H1 (cell line): Measurements from ENCODE around the gene RAMP3. TPM values are rescaled to one million over a fixed set of nuclear protein-coding genes. Genes with fewer than 3 reads are reported as not detected.

Experiments used
- CTCF ChIA-PET: fragments of 300-600 bp; sonication (Branson Sonifier 250); formaldehyde crosslinking; loops from one replicate; lab custom pipeline; 2021; ENCODE audit not compliant: partially characterized antibody; lab: Charles Lee
- POLR2A ChIA-PET: fragments of 300-600 bp; sonication (Branson Sonifier 250); formaldehyde crosslinking; loops from one replicate; lab custom pipeline; 2021; ENCODE audit warnings: inconsistent platforms; ENCODE audit not compliant: partially characterized antibody; lab: Charles Lee
- DNase-seq, 2 experiments: peaks; one replicate each; pipeline versions ENCODE4 v3.0.0 to v3.0.0-alpha.2; 2010 to 2022; ENCODE audit warnings: low spot score in 2 of 2, low read depth in 1 of 2, mixed read lengths in 1 of 2
- FAIRE-seq: peaks from 2 replicates; lab custom pipeline; 2011; peaks lifted over from hg19 to GRCh38; lab: Jason Lieb, UNC
- H2AFZ ChIP-seq: 2 replicates; pipeline ENCODE4 v1.8.1; 2012; ENCODE audit warnings: low read length, inconsistent platforms
- H2AK5ac ChIP-seq: 2 replicates; pipeline ENCODE4 v1.6.1; 2013; ENCODE audit warnings: low read depth, low read length
- H2BK120ac ChIP-seq: replicated peaks from 2 replicates; pipeline ENCODE3; 2013; ENCODE audit warnings: low read depth, low read length, inconsistent platforms
- H2BK12ac ChIP-seq: 2 replicates; pipeline ENCODE4 v1.6.1; 2013; ENCODE audit warnings: low read depth, low read length
- H2BK15ac ChIP-seq: 2 replicates; pipeline ENCODE4 v1.6.1; 2013; ENCODE audit warnings: low read length
- H2BK20ac ChIP-seq: 2 replicates; pipeline ENCODE4 v1.6.1; 2013; ENCODE audit warnings: low read length
- H2BK5ac ChIP-seq: 2 replicates; pipeline ENCODE4 v1.6.1; 2013; ENCODE audit warnings: low read depth, low read length
- H3K14ac ChIP-seq: 2 replicates; pipeline ENCODE4 v1.6.1; 2013; ENCODE audit warnings: inconsistent platforms; ENCODE audit not compliant: insufficient read length
- H3K18ac ChIP-seq: 2 replicates; pipeline ENCODE4 v1.6.1; 2013; ENCODE audit warnings: low read length; ENCODE audit errors: extremely low read depth
- H3K23ac ChIP-seq: 2 replicates; pipeline ENCODE4 v1.6.1; 2013; ENCODE audit warnings: inconsistent platforms; ENCODE audit not compliant: insufficient read length
- H3K23me2 ChIP-seq: 2 replicates; pipeline ENCODE4 v1.6.1; 2013; ENCODE audit warnings: low read depth, low read length
- H3K27ac ChIP-seq: 2 replicates; pipeline ENCODE4 v1.6.1; 2011; ENCODE audit warnings: low read depth, low read length, inconsistent platforms
- H3K27me3 ChIP-seq, 4 experiments: replicated peaks in 1 of 4; 1 replicate in 1 of 4; 2 replicates in 3 of 4; pipeline versions ENCODE4 v1.6.1 to v1.8.1; 2011 to 2013; ENCODE audit warnings: low read length in 3 of 4, mild to moderate bottlenecking in 3 of 4, inconsistent platforms in 2 of 4, mixed read lengths in 2 of 4, moderate library complexity in 1 of 4; ENCODE audit not compliant: control insufficient read depth in 3 of 4, insufficient read depth in 3 of 4; ENCODE audit errors: extremely low read depth in 1 of 4
- H3K36me3 ChIP-seq, 4 experiments: 2 replicates each; pipeline versions ENCODE4 v1.6.1 to v1.8.1; 2011 to 2013; ENCODE audit warnings: mild to moderate bottlenecking in 4 of 4, low read length in 3 of 4, moderate library complexity in 2 of 4, control low read depth in 1 of 4, inconsistent platforms in 1 of 4; ENCODE audit not compliant: insufficient read depth in 4 of 4, control insufficient read depth in 2 of 4
- H3K4ac ChIP-seq: replicated peaks from 2 replicates; pipeline ENCODE3; 2013; ENCODE audit warnings: low read length, low read depth, mixed read lengths, inconsistent platforms; ENCODE audit not compliant: insufficient read length
- H3K4me1 ChIP-seq, 4 experiments: replicated peaks in 1 of 4; 1 replicate in 1 of 4; 2 replicates in 3 of 4; pipeline versions ENCODE4 v1.6.1 to v1.8.1; 2011 to 2013; ENCODE audit warnings: low read length in 3 of 4, inconsistent platforms in 2 of 4, mixed read lengths in 1 of 4; ENCODE audit not compliant: insufficient read depth in 4 of 4, control insufficient read depth in 3 of 4
- H3K4me2 ChIP-seq, 2 experiments: 2 replicates each; pipeline versions ENCODE4 v1.6.1 to v1.8.1; 2011 to 2013; ENCODE audit warnings: low read depth in 2 of 2, low read length in 2 of 2, control low read depth in 1 of 2, inconsistent platforms in 1 of 2, mild to moderate bottlenecking in 1 of 2; ENCODE audit not compliant: insufficient read depth in 1 of 2
- H3K4me3 ChIP-seq, 4 experiments: fragments of 200-600, 300-600 bp in 1 of 4; sonication (generic), shearing (Covaris generic), sonication (Bioruptor Twin) in 1 of 4; 2 replicates each; pipeline versions ENCODE4 v1.5.1 to v1.8.1; 2011 to 2016; ENCODE audit warnings: low read length in 4 of 4, low read depth in 3 of 4, control low read depth in 2 of 4, inconsistent platforms in 2 of 4, mild to moderate bottlenecking in 2 of 4, mixed read lengths in 1 of 4, moderate library complexity in 1 of 4; ENCODE audit not compliant: insufficient read depth in 2 of 4; ENCODE audit errors: extremely low read depth in 1 of 4
- H3K56ac ChIP-seq: replicated peaks from 2 replicates; pipeline ENCODE3; 2013; ENCODE audit warnings: low read depth, mild to moderate bottlenecking, mixed read lengths, low read length, inconsistent platforms; ENCODE audit not compliant: insufficient read length
- H3K79me1 ChIP-seq: 2 replicates; pipeline ENCODE4 v1.6.1; 2013; ENCODE audit warnings: low read depth, low read length, control low read depth
- H3K79me2 ChIP-seq, 2 experiments: 2 replicates each; pipeline versions ENCODE4 v1.6.1 to v1.8.1; 2012 to 2013; ENCODE audit warnings: low read length in 2 of 2, mild to moderate bottlenecking in 2 of 2, inconsistent platforms in 1 of 2; ENCODE audit not compliant: insufficient read depth in 2 of 2, control insufficient read depth in 1 of 2
- H3K9ac ChIP-seq, 4 experiments: replicated peaks in 1 of 4; 1 replicate in 1 of 4; 2 replicates in 3 of 4; pipeline versions ENCODE4 v1.6.1 to v1.8.1; 2011 to 2013; ENCODE audit warnings: low read depth in 3 of 4, low read length in 3 of 4, control low read depth in 2 of 4, mild to moderate bottlenecking in 2 of 4, moderate library complexity in 2 of 4, inconsistent platforms in 1 of 4; ENCODE audit errors: extremely low read depth in 1 of 4
- H3K9me3 ChIP-seq, 2 experiments: 2 replicates each; pipeline versions ENCODE4 v1.6.1 to v1.8.1; 2012 to 2013; ENCODE audit warnings: mild to moderate bottlenecking in 2 of 2, moderate library complexity in 2 of 2, control low read depth in 1 of 2, inconsistent platforms in 1 of 2, low read depth in 1 of 2, low read length in 1 of 2, mixed read lengths in 1 of 2; ENCODE audit not compliant: insufficient read depth in 2 of 2
- H4K20me1 ChIP-seq, 2 experiments: replicated peaks in 1 of 2; 2 replicates each; pipeline versions ENCODE3 to v1.8.1; 2011 to 2013; ENCODE audit warnings: inconsistent platforms in 2 of 2, low read length in 2 of 2, mild to moderate bottlenecking in 1 of 2; ENCODE audit not compliant: insufficient read depth in 2 of 2, control insufficient read depth in 1 of 2
- H4K5ac ChIP-seq: 2 replicates; pipeline ENCODE4 v1.6.1; 2013; ENCODE audit warnings: low read length, low read depth, mixed read lengths, inconsistent platforms; ENCODE audit not compliant: insufficient read length
- H4K8ac ChIP-seq: 2 replicates; pipeline ENCODE4 v1.8.0; 2013; ENCODE audit warnings: mild to moderate bottlenecking, moderate library complexity, low read length, inconsistent platforms; ENCODE audit not compliant: insufficient read depth; ENCODE audit errors: extremely low read depth
- H4K91ac ChIP-seq: replicated peaks from 2 replicates; pipeline ENCODE3; 2013; ENCODE audit warnings: low read length, mixed read lengths, inconsistent platforms; ENCODE audit not compliant: insufficient read length
- JUN ChIP-seq: IDR thresholded peaks from 2 replicates; pipeline ENCODE4 v1.6.1; 2011; ENCODE audit warnings: low read depth, mild to moderate bottlenecking, improper control_type of control experiment, low read length
- SUZ12 ChIP-seq: fragments of 200-600 bp; sonication (generic); IDR thresholded peaks from 2 replicates; pipeline ENCODE4 v1.6.1; 2012; ENCODE audit warnings: mild to moderate bottlenecking, inconsistent platforms, low read length, moderate library complexity, mixed read lengths
- polyA plus RNA-seq, 7 experiments: library from polyadenylated mRNA; depleted of rRNA in 3 of 7; stranded (reverse) in 5 of 7; unstranded in 2 of 7; fragments of >200 nt in 5 of 7; fragments of 200-250 nt in 2 of 7; gene quantifications; 1 replicate in 5 of 7; 2 replicates in 1 of 7; 4 replicates in 1 of 7; pipeline versions ENCODE4 v1.2.1 to v1.2.3, GENCODE V29; 2011 to 2013; ENCODE audit warnings: missing spikeins in 2 of 7, mixed read lengths in 2 of 7
- total RNA-seq: library from RNA; stranded (reverse); fragmentation: NEBNext Ultra II Directional; extraction: Animal tissue kit (Norgen Biotek cat#: 25700); gene quantifications from 2 replicates; pipeline ENCODE4 v1.2.1, GENCODE V29; 2021

RAMP3 gene
- total and polyA plus RNA-seq, 2 of the 8 experiments (the other 6 are each of a cell fraction or from before 2014, with no cell fraction given) = 0.88 to 0.98 TPM

GRCh38 chr7:45114926-45115325, 42.7 kb upstream of the RAMP3 start:
- no peak for TF ChIP-seq JUN
- no peak for TF ChIP-seq SUZ12
- POLR2A ChIA-PET = interaction anchor here (0.6 to 2.0 kb wide), 5 partner anchors 8 to 129 kb away, joined by 3 to 6 read pairs (median 3); no protein-coding TSS in a partner anchor
- Histone ChIP-seq H3K18ac (no peak overlapping the region), H2BK12ac (no peak overlapping the region), H2AK5ac (no peak overlapping the region), H2BK15ac (no peak overlapping the region), H3K79me2 (peaks cover 5 to 15% of the 10 kb centered on the region in 2 experiments; a peak in 3 of 4 replicates), H2BK20ac (no peak overlapping the region), H3K4ac (no peak overlapping the region), H3K9ac (no peak overlapping the region), H3K27me3 (peaks cover 0 to 4% (median 1%) of the 10 kb centered on the region in 4 experiments; a peak in 1 of 7 replicates), H4K8ac (no peak overlapping the region), H3K9me3 (no peaks in the 10 kb centered on the region), H4K5ac (no peak overlapping the region), H3K56ac (no peak overlapping the region), H4K91ac (no peak overlapping the region), H3K4me2 (no peak overlapping the region), H3K27ac (no peak overlapping the region), H2BK5ac (no peak overlapping the region), H3K23ac (no peak overlapping the region), H4K20me1 (no peaks in the 10 kb centered on the region), H2BK120ac (no peak overlapping the region), H3K79me1 (no peaks in the 10 kb centered on the region), H3K14ac (no peak overlapping the region), H3K4me1 (peaks cover 0 to 3% (median under 1%) of the 10 kb centered on the region in 4 experiments; a peak in 2 of 7 replicates), H3K23me2 (no peaks in the 10 kb centered on the region; the same call in 1 of the 2 replicates), H2AFZ (no peak overlapping the region), H3K4me3 (no peak overlapping the region), H3K36me3 (no peaks in the 10 kb centered on the region)
- DNase-seq (no peak), FAIRE-seq (no peak)
- CTCF ChIA-PET = interaction anchor here (0.5 to 2.6 kb wide), 4 partner anchors 9 to 142 kb away, joined by 3 to 17 read pairs (median 4); no protein-coding TSS in a partner anchor
